ENCODE data around the gene CD9.
A peak's percentile ranks its signal among the peaks of the same experiment; 100 is the strongest.

The CD9 gene

DNA sequence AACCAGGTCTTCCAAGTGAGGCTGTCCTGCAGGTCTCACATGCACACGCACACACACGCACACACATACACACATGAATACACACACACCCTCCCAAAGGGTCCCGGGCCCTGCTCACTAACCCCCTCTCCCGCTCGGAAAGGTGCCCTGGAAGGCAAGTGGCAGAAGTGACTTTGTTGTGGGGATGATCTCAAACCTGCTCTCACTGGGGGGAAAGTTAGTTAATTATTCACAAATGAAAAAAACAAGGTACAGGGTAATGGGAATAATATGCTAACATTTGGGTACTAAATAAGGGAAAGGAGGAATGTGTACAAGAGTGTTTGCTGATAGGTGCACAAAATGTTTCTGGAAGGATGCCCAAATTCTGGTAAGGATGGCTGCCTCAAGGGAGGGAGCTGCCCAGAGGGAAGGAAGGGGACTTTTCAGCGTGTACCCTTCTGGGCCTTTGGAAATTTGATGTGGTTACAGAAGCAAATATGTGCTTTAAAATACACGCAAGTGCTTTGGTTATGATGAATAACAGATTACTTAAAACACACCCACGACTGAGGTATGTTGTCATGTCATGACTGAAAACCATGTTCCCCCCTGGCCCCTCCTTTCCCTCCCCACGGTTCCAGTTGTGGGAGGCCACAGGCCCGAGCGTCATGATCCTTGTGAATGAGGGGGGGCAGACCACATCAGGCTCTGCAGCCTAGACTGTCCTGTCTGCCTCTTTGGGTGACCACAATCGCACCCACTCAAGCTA lies 66.9 kb downstream of the CD9 start:
- no peaks in the 10 kb centered on the region for H3K36me3 Mint-ChIP-seq (ENCODE audit: low read depth)
- peaks cover 4% of the 10 kb centered on the region for H3K27me3 Mint-ChIP-seq (ENCODE audit: low read depth, poor library complexity)
- DNase-seq: no peak
- peak overlapping the region; percentile 36 for H3K27ac Mint-ChIP-seq
- peaks cover 53% of the 10 kb centered on the region for H3K4me1 Mint-ChIP-seq
- TF ChIP-seq, protein P1, sequence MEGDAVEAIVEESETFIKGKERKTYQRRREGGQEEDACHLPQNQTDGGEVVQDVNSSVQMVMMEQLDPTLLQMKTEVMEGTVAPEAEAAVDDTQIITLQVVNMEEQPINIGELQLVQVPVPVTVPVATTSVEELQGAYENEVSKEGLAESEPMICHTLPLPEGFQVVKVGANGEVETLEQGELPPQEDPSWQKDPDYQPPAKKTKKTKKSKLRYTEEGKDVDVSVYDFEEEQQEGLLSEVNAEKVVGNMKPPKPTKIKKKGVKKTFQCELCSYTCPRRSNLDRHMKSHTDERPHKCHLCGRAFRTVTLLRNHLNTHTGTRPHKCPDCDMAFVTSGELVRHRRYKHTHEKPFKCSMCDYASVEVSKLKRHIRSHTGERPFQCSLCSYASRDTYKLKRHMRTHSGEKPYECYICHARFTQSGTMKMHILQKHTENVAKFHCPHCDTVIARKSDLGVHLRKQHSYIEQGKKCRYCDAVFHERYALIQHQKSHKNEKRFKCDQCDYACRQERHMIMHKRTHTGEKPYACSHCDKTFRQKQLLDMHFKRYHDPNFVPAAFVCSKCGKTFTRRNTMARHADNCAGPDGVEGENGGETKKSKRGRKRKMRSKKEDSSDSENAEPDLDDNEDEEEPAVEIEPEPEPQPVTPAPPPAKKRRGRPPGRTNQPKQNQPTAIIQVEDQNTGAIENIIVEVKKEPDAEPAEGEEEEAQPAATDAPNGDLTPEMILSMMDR (IDR thresholded peaks at IDR 0.05): no peak
- H3K4me3 Mint-ChIP-seq: no peak overlapping the region
- H3K9me3 Mint-ChIP-seq: no peaks in the 10 kb centered on the region

DNA sequence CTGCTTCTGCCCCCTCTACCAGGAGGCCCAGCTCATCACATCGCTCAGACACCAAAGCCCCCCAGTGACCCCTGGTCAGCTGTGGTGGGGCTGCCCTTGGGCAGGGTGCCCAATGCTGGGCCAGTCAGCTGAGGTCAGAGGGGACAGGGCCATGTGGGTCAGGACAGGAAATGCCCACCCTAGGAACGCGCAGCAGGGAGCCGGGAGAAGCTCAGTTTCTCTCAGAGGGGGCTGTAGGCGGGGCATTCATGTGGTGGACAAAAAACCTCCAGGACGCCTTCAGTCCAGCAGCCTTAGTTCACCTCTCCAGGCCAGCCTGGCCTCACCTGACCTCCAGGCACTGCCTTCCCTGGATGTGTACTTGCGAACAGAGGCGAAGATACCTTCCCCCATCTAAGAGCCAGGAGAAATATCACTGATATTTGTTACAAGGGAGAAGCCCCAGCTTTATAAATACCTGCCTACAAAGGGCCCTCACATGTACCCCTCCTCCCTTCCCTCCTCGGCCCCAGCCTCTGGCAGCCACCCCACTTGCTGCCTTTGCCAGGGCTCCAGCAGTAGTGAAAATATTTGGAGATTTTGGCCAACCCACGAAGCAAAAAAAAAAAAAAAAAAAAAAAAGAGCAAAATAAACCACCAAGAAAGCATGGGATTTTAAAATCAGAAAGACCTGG lies 68.4 kb downstream of the CD9 start:
- H3K27me3 Mint-ChIP-seq (ENCODE audit: low read depth, poor library complexity): peaks cover 8% of the 10 kb centered on the region
- H3K36me3 Mint-ChIP-seq (ENCODE audit: low read depth): no peaks in the 10 kb centered on the region
- TF ChIP-seq, protein P1 (IDR thresholded peaks at IDR 0.05): no peak
- no peak for DNase-seq
- H3K9me3 Mint-ChIP-seq: no peaks in the 10 kb centered on the region
- H3K4me3 Mint-ChIP-seq: peak overlapping the region; percentile 30
- peaks cover 60% of the 10 kb centered on the region for H3K4me1 Mint-ChIP-seq
- H3K27ac Mint-ChIP-seq: no peak overlapping the region

DNA sequence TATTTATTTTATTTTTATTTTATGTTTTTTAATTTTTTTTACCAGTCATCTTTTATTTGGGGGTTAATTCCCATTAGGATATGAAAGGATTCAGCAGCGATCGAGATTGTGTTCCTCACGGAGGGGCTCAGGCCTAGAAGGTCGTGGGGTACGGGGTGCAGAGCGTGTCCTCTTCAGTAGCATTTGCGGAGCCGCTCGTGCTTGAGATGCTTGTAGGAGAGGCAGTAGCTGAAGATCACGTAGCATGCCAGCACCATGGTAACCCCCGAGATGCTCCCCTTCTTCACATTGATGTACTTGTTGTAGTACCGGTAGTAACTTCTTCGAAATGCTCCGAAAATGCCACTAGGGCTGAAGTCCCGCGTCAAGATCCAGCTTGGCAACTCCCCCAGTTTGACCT lies 69.8 kb downstream of the CD9 start:
- DNase-seq: no peak
- Mint-ChIP-seq H3K4me3 (no peak overlapping the region), H3K27ac (no peak overlapping the region), H3K36me3 (ENCODE audit: low read depth) (no peaks in the 10 kb centered on the region), H3K9me3 (no peaks in the 10 kb centered on the region), H3K27me3 (ENCODE audit: low read depth, poor library complexity) (peaks cover 8% of the 10 kb centered on the region), H3K4me1 (peaks cover 60% of the 10 kb centered on the region)
- TF ChIP-seq, protein P1 (IDR thresholded peaks at IDR 0.05): no peak

DNA sequence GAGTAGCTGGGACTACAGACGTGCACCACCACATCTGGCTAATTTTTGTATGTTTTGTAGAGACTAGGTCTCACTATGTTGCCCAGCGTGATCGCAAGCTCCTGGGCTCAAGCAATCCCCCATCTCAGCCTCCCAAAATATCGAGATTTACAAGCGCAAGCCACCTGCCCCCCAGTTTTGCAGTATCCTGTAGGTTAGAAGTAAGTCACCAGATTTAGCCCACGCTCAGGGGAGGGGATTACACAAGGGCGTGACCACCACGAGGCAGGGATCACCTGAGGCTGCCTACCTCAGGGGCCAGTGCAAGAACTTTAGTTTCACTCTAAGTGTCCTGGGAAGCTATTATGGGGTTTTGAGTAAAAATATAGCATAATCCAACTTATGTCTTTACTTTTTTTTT lies 71.1 kb downstream of the CD9 start:
- no peak overlapping the region for H3K4me3 Mint-ChIP-seq
- H3K36me3 Mint-ChIP-seq (ENCODE audit: low read depth): no peaks in the 10 kb centered on the region
- no peaks in the 10 kb centered on the region for H3K9me3 Mint-ChIP-seq
- DNase-seq: no peak
- TF ChIP-seq, protein P1 (IDR thresholded peaks at IDR 0.05): no peak
- H3K4me1 Mint-ChIP-seq: peaks cover 55% of the 10 kb centered on the region
- H3K27ac Mint-ChIP-seq: no peak overlapping the region
- H3K27me3 Mint-ChIP-seq (ENCODE audit: low read depth, poor library complexity): peaks cover 14% of the 10 kb centered on the region

DNA sequence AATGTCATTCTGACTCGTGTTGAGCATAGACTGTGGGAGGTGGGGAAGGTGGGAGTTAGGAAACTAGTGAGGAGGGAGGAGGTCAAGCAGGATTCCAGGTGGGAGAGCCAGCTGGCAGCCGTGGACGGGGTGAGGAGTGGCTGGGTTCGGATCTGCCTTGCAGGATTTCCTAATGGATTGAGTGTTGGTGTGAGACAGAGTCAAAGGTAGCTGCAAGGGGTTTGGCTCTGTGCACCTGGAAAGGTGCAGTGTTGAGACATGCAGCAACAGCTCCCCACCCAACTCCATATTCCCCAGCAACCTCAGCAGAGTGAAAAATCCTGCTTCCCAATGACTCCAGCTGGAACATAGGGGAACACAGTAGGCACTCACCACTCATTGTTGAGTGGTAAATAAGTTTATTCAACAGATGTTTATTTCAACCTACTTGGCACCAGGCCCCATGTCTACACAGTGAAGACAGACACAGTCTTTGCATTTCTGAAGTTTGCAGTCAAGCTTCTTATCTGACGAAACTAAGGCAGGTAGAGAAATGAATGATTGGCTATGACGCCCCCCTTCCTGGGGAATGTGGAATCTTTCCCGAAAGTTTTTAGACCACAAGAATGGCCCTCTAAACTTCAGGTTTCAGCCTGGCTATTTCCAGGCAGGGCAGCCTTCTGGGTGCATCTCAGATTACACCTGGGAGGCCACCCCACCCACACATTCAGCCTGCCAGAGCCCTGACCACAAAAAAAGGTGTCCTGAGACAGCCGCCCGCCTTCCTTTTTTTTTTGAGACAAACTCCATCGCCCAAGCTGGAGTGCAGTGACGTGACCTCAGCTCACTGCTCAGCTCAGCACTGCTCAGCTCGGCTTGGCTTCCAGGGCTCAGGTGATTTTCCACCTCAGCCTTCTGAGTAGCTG lies 72.4 kb downstream of the CD9 start:
- Mint-ChIP-seq H3K4me3 (peak overlapping the region; percentile 11), H3K36me3 (ENCODE audit: low read depth) (no peaks in the 10 kb centered on the region), H3K4me1 (peaks cover 46% of the 10 kb centered on the region), H3K27me3 (ENCODE audit: low read depth, poor library complexity) (peaks cover 24% of the 10 kb centered on the region), H3K27ac (peak overlapping the region; percentile 81), H3K9me3 (no peaks in the 10 kb centered on the region)
- DNase-seq: no peak
- TF ChIP-seq, protein P1 (IDR thresholded peaks at IDR 0.05): no peak

Measured in nephron progenitor cell (in vitro differentiated cells).